Measurements from ENCODE around the gene CDC25A.
"Not testable (repeated sequence)": the region's sequence is repeated elsewhere in the genome, so short reads cannot be mapped to it uniquely, and the experiment has no call there.

The CDC25A gene

DNA sequence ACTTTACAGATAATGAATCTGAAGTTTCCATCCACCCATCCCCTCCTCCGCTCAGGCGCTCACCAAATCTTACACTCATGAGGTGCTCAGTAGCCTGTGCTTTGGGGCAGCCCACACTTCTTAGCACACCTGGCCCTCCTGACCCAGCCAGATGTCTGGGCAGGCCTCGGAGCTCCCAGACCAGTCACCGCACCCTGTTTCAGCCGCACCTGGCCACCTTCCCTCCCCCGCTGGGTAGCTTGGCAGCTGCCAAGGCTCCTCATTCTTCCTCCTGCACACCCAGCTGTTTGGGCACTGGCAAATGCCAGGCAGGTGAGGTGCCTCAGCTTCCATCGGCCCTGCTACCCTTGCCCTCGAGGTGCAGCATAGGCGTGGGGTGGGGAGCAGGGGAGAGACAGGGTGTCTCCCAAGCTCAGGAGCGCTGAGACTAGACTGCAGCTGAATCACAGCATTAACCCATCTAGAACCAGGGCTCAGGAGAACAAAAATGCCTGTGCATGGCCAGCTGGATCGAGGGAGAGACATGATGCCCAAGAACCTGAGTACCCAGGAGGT, 45.8 kb downstream of the CDC25A start:
- DNase-seq, result no peak

DNA sequence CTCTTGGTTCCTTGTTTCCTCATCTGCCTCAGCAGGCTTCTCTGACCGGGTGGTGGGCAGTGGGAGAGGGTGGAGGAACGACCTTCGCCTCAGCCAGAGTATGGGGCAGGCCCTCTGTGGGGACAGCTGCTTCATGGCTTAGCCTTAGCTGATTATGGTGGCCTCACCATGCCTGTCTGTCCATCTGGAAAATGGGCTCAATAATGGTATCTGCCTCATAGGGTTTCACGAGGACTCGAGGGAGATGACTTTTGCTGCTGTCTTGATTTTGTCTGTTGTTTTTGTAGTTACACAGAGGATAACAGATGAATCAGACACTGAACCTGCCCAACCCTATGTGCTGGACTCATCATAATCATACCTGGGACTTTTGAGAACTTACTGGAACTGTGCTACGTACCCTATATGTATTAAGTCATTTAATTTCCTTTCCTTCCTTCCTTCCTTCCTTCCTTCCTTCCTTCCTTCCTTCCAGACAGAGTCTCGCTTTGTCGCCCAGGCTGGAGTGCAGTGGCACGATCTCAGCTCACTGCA, 46.5 kb downstream of the CDC25A start:
- DNase-seq, result no peak

DNA sequence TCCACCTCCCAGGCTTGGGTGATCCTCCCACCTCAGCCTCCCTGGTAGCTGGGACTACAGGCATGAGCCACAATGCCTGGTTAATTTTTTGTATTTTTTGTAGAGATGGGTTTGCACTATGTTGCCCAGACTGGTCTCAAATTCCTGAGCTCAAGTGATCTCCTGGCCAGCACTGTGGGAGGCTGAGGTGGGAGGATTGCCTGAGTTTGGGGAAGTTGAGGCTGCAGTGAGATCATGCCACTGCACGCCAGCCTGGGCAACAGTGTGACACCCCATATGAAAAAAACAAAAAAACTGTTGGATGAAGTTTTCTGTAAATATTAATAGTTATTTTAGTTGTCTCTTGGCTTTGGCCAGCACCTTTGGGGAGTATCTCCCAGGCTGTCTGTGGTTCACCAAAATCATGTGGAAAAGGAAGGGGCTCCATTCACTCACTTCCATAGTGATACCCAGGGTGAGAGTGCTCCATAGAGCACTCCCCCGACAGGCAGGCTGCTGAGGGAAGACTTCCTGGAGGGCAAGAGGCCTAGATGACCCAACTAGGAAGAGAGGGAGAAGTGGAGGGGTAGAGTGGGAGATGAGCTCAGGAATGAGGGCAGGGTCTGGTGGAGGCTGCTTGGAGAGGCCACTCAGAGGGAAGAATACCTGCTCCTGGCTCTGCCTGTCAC, 47.1 kb downstream of the CDC25A start:
- DNase-seq, result no peak

DNA sequence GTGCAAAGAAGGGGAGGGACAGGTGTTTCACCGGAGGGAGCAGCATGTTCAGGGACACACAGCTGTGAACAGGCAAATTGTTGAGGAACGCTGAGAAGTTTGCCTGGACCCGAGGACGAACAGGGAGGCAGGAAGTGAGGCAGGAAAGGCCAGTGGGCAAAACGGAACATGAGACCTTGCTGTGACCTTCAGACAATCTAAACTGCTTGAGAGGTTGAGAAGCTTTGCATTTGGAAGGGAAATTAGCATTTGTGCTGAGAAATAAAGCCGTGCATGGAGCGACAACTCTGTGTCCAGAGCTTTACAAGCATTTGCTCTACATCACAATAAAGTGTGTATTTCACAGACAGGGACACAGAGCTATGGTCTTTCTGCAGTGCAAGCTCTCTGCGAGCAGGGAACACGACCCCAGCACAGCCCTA, 47.9 kb downstream of the CDC25A start:
- no peak for DNase-seq

DNA sequence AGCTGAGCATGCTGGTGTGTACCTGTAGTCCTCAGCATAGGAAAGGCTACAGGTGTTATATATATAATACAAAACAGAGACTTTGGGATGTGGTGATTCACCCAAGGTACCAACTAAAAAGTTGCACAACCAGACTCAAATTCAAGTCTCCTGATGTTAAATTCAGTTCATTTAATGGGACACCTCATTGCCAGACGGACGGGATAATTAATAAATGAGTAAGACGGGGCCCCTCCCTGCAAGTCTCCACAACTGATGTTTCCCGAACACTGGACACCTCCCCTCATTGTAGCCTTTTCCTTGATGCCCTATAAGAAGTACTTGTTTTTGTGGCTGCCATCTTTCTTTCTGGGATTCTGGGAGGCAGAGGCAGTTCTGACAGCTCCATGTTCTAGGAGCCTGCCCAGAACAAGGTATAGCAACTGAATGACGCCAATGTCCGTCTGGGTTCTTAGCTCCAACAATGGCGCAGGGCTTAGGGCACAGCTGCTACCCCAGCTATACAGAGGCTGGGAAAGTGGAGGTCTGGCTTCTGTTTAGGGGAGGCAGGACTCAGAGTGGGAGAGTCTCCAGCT, 50.7 kb downstream of the CDC25A start:
- no peak for DNase-seq

DNA sequence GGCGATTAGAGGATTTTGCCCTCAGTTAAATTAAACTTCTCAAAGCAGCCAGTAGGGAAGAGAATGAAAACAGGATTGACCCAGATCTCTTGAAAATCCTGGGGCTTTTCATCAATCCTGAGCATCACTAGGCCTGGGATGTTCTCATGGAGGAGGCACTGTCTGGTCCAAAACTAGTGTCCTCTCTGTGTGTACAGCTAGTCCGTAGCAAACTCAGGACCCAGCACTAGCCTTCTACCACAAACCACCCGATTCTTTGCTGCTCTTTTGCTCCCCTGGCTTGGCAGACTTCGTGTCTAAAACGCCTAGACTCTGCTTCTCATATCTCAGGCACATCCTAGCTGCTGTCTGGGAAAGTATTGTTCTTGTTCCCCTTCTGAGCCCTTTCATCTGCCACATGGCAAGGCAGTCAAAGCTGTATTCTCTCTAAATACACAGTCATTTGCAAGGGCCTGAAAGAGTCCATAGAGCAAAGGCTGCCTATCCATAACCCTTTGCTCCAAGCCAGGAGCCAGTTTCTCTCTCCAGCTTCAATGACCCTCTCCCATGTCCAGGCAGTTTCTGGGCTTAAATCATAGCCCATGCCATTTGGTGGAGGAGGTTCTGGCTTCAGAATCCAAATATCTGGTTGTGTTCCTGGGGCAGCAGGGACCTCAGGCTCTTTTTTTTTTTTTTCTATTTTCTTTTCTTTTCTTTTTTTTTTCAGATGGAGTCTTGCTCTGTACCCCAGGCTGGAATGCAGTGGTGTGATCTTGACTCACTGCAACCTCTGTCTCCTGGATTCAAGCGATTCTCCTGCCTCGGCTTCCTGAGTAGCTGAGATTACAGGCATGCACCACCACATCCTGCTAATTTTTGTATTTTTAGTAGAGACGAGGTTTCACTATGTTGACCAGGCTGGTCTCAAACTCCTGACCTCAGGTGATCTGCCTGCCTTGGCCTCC, 52.4 kb downstream of the CDC25A start:
- DNase-seq, result peak in 1 of 51 donors; percentile 8

DNA sequence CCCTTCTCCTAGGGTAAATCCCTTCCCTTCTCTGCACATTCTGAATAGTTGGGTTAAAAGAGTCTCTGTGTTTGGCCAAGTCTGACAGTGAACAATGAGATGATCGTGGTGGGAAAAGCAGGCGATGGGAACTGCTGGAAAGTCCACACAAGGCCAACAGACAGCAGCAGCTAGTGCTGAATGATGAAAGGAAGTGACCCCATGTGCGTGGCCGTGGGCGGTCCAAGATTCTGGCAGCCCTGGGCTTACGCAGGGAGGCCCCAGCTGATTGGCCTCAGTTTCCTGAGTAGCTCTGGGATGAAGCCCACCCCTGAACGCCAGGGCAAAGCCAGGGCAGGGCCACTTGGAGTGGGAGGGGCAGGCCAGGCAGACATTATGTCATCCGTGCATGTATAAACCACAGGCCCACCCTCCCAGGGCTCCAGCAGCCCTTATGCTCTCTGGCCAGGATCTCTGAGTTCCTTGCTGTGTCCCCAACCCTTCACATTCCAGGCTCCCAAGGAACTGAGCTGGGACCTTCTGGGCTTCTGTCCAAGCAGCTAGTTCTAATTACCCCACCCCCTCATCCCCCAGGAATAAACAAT, 57.8 kb downstream of the CDC25A start:
- DNase-seq, result peak in 39 of 51 donors; percentile 3 to 77 (median 38)

DNA sequence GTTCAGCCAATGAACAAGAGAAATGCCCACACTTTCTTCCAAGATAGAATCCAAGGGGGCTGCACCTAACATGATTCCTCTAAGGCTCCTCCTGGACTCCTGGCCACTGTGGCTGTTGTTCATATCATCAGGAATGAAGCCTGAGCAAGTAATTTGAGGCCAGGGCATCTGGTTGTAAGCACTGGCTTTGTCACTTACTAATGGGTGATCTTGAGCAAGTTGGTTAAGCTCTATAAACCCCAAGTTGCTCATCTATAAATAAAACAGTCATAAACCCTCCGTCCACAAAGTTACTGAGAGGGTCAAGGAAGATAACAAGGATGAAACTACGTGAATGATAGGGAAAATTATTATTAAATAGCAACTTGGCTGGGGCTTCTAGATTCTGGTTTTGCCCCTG, 58.3 kb downstream of the CDC25A start:
- DNase-seq, result peak in 1 of 51 donors; percentile 38

DNA sequence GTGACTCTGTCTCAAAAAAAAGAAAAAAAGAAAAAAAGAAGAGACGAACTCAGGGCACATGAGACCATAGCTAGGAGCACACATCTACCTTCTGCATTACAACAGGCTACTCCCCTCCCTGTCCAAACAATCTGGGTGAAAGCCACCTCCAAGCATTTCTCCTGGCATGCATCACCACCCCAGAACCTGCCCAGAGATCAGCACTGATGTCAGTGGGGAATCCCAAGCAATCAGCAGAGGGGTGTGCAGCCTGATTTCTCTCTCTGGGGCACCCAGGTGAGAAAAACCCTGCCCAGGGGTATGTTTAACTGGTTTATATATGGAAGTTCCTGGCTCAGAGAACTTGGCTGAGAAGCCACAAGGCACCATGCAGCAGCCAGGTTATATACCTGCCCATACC, 59.4 kb downstream of the CDC25A start:
- no peak for DNase-seq

DNA sequence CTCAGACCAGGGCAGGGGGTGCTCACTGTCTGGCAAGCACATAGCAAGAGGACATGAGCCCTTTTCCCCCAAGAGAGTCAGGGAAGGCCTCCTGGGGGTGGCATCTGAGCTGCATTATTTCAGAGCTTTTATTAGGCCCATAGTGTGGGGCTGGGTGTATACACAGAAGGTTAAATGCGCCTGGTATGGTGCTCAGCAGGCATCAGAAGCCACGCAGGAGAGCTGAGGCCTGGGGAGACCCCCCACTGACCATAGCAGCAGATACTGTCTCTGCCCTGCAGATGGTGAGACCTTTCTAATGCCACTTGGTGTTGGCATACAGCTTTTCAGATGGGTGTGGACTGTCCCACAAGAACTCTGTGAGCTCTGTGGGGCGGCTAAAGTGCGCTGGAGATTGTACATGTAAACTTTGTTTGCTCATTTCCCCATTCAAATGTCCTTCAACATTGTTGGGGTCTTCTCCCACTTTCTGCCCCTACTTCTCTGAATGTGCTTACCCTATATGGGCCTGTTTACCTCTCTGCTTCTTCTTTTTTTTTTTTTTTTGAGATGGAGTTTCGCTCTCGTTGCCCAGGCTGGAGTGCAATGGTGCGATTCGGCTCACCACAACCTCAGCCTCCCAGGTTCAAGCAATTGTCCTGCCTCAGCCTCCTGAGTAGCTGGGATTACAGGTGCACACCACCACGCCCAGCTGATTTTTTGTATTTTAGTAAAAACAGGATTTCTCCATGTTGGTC, 62.2 kb downstream of the CDC25A start:
- DNase-seq, result no peak

DNA sequence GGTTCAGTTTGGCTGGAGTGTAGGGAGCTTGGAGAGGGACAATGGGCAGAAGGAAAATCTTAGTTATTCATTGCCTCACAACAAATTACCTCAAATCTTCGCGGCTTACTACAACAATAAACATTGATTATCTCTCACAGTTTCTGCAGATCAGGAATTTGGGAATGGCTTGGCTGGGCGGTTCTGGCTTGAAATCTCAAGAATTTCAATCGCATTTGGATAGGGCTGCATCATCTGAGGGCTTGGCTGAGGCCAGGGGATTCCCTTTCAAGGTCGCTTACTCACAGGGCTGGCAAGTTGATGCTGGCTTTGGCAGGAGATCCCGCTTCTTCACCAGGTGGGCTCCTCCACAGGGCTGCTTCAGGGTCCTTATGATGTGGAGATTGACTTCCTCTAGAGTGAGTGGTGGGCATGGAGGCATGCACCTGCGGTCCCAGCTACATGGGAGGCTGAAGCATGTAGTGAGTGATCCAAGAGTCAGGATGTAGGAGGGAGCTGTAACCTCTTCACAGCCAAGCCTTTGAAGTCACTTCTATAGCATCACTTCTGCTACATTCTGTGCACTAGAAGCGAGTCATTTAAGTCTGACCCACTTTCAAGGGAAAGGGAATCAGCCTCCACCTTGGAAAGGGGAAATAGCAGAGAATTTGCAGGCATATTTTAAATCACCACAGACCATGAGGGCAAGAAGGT, 63.1 kb downstream of the CDC25A start:
- no peak for DNase-seq

DNA sequence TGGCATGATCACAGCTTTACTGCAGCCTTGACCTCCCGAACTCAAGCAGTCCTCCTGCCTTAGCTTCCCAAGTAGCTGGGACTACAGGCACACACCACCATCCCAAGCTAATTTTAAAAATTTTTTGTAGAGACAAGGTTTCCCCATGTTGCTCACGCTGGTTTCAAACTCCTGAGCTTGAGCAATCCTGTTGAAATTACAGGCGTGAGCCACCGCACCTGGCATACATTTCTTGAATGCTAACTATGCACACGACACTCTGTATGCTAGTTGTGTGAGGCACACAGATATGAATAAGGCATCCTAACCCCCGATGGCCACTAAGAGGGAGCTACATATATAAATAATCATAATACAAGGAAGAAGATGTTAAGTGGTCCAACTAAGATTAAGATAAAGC, 64.9 kb downstream of the CDC25A start:
- DNase-seq, result no peak

DNA sequence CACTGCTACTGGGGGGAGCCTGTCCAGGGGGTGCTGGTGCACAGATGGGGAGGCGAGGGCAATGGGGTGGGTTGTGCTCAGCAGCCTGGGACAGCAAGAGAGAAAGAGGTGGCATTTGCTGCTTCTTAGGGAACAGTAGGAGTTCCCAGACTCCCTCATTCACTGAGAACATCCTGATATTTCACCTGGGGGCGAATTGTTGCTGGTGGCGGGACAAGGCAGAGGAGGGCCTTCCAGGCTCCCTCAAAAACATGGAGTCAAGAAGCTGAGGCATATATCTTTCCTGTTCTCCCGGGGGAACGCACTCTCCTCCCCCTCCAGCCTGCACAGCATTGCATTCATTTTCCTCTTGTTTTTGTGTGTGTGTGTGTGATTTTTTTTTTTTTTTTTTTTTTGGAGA, 65.7 kb downstream of the CDC25A start:
- DNase-seq, result no peak

DNA sequence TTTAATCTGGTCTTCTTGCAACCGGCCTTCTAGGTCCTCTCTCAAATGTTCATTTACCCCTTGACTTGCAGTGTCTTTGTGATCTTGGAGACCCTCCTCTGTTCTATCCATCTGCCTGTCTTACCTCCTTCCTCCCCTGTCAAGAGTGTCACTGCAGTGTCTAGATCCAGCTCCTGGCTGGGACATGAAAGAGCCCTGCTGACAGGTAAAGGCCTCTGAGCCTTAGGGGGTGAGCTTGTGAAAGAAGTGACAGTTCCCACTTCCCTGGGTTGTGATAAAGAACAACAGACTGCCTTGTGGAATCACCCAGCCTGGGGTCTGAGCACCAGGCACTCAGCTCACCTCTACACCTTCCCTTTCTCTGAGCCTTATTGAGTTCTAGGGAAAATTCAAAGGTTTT, 68.0 kb downstream of the CDC25A start:
- no peak for DNase-seq

DNA sequence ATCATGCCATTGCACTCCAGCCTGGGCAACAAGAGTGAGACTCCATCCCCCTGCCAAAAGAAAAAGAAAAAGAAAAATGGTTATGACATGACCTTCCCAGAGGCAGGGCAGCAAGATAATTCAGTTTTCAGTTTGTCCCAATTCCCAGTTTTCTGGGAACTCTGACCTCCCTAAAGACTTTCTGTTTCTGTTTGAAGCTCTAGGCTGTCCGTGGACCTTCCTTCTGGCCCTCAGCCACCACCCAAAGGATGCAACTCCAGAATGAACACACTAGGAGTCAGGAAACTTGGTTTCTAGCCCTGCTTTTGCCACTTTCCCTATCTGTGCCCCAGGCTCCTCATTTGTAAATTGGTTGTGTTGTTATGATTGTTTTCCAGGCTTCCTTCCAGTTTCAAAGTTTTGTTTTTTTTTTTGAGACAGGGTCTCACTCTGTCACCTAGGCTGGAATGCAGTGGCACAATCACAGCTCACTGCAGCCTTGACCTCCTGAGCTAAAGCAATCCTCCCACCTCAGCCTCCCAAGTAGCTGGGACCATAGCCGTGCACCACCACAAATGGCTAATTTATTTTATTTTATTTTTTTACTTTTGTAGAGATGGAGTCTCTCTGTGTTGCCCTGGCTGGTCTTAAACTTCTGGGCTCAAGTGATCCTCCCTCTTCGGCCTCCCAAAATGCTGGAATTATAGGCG, 68.6 kb downstream of the CDC25A start:
- DNase-seq, result no peak

DNA sequence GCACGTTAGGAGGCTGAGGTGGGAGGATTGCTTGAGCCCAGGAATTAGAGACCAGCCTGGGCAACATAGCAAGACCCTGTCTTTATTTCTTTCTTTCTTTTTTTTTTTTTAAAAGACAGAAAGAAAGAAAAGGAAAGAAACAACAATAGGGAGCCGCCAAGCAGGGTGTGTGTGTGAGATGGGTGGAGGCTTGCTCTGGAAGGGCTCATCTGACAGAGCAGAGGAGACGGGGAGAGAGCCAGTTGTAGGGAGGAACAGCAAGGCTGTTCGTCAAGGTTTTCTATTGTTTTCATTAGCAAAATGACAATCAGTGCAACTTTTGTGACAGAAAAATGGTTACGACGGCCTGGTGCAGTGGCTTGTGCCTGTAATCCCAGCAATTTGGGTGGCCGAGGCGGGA, 69.3 kb downstream of the CDC25A start:
- no peak for DNase-seq

DNA sequence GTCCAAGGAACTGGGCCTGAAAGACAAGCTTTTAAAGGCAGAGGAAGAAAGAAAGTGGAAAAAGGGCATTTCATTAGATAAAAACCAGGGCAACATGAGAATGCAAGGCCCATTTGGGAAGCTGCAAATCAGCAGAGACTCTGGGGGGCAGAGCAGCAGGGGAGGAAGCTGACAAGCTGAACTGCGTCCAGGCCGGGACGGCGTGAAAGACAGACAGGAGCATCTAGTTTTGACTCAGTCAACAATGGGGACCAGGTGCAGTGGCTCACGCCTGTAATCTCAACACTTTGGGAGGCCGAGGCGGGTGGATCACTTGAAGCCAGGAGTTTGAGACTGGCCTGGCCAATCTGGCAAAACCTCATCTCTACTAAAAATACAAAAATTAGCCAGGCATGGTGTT, 69.9 kb downstream of the CDC25A start:
- DNase-seq, result no peak

DNA sequence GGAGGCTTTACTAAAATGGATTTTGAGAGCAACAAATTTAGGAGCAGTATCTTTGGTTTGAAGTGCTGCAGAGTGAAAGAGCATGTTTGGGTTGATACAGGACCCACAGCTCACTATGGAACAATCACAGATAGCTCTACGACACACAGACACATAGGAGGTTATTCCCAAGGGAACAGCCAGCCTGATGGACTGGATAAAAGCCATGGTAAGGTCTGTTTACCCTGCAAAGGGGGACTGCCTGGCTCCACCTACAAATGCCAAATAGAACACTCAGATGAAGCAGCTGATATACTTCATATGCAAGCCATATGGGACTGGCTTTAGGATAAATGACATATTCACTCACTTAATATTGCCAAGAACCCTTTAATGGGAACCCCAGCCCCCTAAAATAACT, 75.4 kb downstream of the CDC25A start:
- DNase-seq, result no peak

DNA sequence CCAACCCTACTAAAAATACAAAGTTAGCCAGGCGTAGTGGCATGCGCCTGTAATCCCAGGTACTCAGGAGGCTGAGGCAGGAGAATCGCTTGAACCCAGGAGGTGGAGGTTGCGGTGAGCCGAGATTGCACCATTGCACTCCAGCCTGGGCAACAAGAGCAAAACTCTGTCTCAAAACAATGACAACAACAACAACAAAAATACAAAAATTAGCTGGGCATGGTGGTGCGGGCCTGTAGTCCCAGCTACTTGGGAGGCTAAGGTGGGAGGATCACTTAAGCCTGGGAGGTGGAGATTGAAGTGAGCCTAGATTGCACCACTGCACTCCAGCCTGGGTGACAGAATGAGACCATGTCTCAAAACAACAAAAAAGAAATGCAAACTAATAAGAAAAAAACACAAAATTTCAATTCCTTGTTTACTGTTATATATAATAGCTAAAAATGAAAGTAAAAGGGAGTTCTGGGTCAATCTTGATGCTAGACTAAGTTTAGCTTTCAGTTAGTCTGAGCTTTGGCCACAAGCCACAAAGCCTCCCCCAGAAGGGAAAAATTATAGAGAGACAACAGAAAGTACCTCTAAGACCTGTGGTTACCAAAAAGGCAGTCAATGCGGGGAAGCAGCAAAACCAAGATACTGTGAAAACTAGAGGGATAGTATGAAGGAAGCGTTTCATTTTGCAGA, 76.0 kb downstream of the CDC25A start:
- DNase-seq, result not testable (repeated sequence)
